ENCODE data around the gene DAZAP2.

GRCh38 chr12:51229116-51229809, 9.4 kb upstream of the DAZAP2 start:
- TF ChIP-seq CTCF (IDR thresholded peaks at IDR 0.05) (no peak), POLR2A (IDR thresholded peaks at IDR 0.05) (no peak)

Data from heart left ventricle (tissue), 13 donors.